Panc1 (cell line): ENCODE measurements around the gene UBD. TPM values are rescaled to one million over a fixed set of nuclear protein-coding genes. Genes with fewer than 3 reads are reported as not detected.

Experiments
- ATAC-seq: fragments of 200-7000 bp; cut with Tn5 transposase; 2 replicates; pipeline ENCODE4 v1.9.1; 2020; ENCODE audit warnings: mild to moderate bottlenecking, moderate library complexity
- BruUV-seq: library from RNA; stranded (reverse); fragments of 400-500 nt; replicated peaks from 2 replicates; lab custom pipeline; 2021; lab: Mats Ljungman, UMichigan
- CTCF ChIA-PET: fragments of 300-600 bp; sonication (Branson Sonifier 250); formaldehyde crosslinking; loops from one replicate; lab custom pipeline; 2022; ENCODE audit warnings: antibody characterized with exemption; lab: Charles Lee
- POLR2A ChIA-PET: fragments of 300-600 bp; sonication (Branson Sonifier 250); formaldehyde crosslinking; loops from one replicate; lab custom pipeline; 2022; ENCODE audit warnings: antibody characterized with exemption; lab: Charles Lee
- DNase-seq: peaks from one replicate; pipeline ENCODE4 v3.0.0-alpha.2; 2010; ENCODE audit warnings: low read depth, low spot score
- H3K27ac ChIP-seq: 2 replicates; pipeline ENCODE4 v1.5.1; 2011; ENCODE audit warnings: mild to moderate bottlenecking, low read length, inconsistent platforms
- H3K27me3 ChIP-seq: fragments of 200-500 bp; sonication (Bioruptor generic); 2 replicates; pipeline ENCODE4 v1.6.0; 2014; ENCODE audit warnings: low read length, inconsistent platforms; ENCODE audit not compliant: control insufficient read depth, insufficient read depth
- H3K36me3 ChIP-seq: fragments of 200-500 bp; sonication (Bioruptor generic); 2 replicates; pipeline ENCODE4 v1.5.1; 2014; ENCODE audit warnings: inconsistent platforms, mild to moderate bottlenecking, low read length, moderate library complexity; ENCODE audit not compliant: control insufficient read depth, insufficient read depth
- H3K4me1 ChIP-seq: 2 replicates; pipeline ENCODE4 v1.5.1; 2011; ENCODE audit warnings: inconsistent platforms, mild to moderate bottlenecking, low read length, moderate library complexity; ENCODE audit not compliant: control insufficient read depth, insufficient read depth
- H3K4me3 ChIP-seq, 2 experiments: 2 replicates each; pipeline ENCODE4 v1.5.1; 2011 to 2012; ENCODE audit warnings: low read depth in 2 of 2, low read length in 2 of 2, mild to moderate bottlenecking in 2 of 2, inconsistent platforms in 1 of 2, moderate library complexity in 1 of 2
- H3K9me3 ChIP-seq: fragments of 200-500 bp; sonication (Bioruptor generic); 2 replicates; pipeline ENCODE4 v1.5.1; 2014; ENCODE audit warnings: low read depth, mild to moderate bottlenecking, inconsistent platforms, low read length, moderate library complexity; ENCODE audit not compliant: control insufficient read depth, insufficient read depth
- POLR2AphosphoS5 ChIP-seq: IDR thresholded peaks from 2 replicates; pipeline ENCODE4 v1.6.1; 2012; ENCODE audit warnings: mild to moderate bottlenecking, low read depth, low read length, moderate library complexity
- SIN3A ChIP-seq: IDR thresholded peaks from 2 replicates; pipeline ENCODE4 v1.6.1; 2012; ENCODE audit warnings: low read depth, mild to moderate bottlenecking, low read length, moderate library complexity, borderline replicate concordance; ENCODE audit not compliant: insufficient read depth
- TCF7L2 ChIP-seq: IDR thresholded peaks from 2 replicates; pipeline ENCODE4 v1.6.1; 2011; ENCODE audit warnings: mild to moderate bottlenecking, low read depth, low read length, inconsistent platforms
- in situ Hi-C: cut with HindIII; loops from 2 replicates; pipeline ENCODE4 v1.10.0; 2016; ENCODE audit warnings: low sequenced_read_pairs, low pct_unique_long_range_greater_than_20kb
- intact Hi-C: fragments of 100-400 bp; cut with micrococcal nuclease; formaldehyde crosslinking; loops from one replicate; pipeline ENCODE4 v1.10.0; 2022; ENCODE audit not compliant: unreplicated experiment
- total RNA-seq: library from RNA; stranded (reverse); gene quantifications from one replicate; pipeline ENCODE4 v1.2.1, GENCODE V29; 2021; ENCODE audit not compliant: unreplicated experiment
- TF ChIP-seq, protein P1 (sequence below): fragments of 450-650 bp; IDR thresholded peaks from 2 replicates; pipeline ENCODE4 v1.5.1; 2017; ENCODE audit warnings: mild to moderate bottlenecking
- TF ChIP-seq, protein P2 (sequence below), 2 experiments: IDR thresholded peaks; 2 replicates each; pipeline ENCODE4 v1.6.1; 2011 to 2012; ENCODE audit warnings: low read depth in 2 of 2, control low read depth in 1 of 2, low read length in 1 of 2, mild to moderate bottlenecking in 1 of 2, moderate library complexity in 1 of 2; ENCODE audit not compliant: insufficient read depth in 1 of 2

UBD gene
- total RNA-seq, 1 experiment from 2014 or later: 0.54 TPM

DNA sequence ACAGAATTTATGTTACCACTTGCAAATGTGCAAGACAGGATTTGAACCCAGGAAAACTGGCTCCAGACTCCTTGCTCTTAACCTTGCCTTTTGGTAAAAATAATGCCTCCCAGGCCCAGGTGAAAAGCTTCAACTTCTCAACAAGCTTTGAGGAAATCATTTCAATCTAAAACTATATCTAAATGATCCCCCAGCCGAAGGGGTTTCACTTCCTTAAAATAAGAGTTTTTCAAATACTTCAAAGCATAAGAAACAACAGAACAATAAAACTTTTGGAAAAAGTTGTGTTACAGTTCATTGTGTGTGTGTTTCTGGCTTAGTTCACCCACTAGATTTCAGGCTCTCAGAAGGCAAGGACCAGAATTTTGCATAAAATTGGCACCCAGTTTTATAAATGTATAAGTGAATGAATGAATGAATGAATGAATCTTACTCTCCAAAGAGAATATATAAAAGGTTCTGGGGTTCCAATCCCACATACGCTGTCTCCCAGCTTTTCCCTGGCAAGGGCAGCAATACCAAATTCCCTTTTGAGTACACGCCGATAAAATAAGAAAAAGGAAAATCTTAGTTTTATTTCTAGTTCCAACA, 30.8 kb upstream of the UBD start:
- Histone ChIP-seq H3K9me3 (no peaks in the 10 kb centered on the region), H3K36me3 (no peaks in the 10 kb centered on the region), H3K4me3 (no peak overlapping the region), H3K27me3 (peaks cover 8% of the 10 kb centered on the region), H3K4me1 (no peaks in the 10 kb centered on the region), H3K27ac (no peak overlapping the region)
- ChIA-PET POLR2A (no interaction called here), CTCF (no interaction called here)
- DNase-seq (no peak), ATAC-seq (no peak)
- no TSS peak for BruUV-seq
- intact Hi-C loops (no loop called here), in situ Hi-C loops (no loop called here)
- TF ChIP-seq, protein P1, sequence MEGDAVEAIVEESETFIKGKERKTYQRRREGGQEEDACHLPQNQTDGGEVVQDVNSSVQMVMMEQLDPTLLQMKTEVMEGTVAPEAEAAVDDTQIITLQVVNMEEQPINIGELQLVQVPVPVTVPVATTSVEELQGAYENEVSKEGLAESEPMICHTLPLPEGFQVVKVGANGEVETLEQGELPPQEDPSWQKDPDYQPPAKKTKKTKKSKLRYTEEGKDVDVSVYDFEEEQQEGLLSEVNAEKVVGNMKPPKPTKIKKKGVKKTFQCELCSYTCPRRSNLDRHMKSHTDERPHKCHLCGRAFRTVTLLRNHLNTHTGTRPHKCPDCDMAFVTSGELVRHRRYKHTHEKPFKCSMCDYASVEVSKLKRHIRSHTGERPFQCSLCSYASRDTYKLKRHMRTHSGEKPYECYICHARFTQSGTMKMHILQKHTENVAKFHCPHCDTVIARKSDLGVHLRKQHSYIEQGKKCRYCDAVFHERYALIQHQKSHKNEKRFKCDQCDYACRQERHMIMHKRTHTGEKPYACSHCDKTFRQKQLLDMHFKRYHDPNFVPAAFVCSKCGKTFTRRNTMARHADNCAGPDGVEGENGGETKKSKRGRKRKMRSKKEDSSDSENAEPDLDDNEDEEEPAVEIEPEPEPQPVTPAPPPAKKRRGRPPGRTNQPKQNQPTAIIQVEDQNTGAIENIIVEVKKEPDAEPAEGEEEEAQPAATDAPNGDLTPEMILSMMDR: no peak
- TF ChIP-seq SIN3A (no peak), POLR2AphosphoS5 (no peak), TCF7L2 (no peak)
- TF ChIP-seq, protein P2, sequence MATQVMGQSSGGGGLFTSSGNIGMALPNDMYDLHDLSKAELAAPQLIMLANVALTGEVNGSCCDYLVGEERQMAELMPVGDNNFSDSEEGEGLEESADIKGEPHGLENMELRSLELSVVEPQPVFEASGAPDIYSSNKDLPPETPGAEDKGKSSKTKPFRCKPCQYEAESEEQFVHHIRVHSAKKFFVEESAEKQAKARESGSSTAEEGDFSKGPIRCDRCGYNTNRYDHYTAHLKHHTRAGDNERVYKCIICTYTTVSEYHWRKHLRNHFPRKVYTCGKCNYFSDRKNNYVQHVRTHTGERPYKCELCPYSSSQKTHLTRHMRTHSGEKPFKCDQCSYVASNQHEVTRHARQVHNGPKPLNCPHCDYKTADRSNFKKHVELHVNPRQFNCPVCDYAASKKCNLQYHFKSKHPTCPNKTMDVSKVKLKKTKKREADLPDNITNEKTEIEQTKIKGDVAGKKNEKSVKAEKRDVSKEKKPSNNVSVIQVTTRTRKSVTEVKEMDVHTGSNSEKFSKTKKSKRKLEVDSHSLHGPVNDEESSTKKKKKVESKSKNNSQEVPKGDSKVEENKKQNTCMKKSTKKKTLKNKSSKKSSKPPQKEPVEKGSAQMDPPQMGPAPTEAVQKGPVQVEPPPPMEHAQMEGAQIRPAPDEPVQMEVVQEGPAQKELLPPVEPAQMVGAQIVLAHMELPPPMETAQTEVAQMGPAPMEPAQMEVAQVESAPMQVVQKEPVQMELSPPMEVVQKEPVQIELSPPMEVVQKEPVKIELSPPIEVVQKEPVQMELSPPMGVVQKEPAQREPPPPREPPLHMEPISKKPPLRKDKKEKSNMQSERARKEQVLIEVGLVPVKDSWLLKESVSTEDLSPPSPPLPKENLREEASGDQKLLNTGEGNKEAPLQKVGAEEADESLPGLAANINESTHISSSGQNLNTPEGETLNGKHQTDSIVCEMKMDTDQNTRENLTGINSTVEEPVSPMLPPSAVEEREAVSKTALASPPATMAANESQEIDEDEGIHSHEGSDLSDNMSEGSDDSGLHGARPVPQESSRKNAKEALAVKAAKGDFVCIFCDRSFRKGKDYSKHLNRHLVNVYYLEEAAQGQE (IDR thresholded peaks at IDR 0.05; ENCODE audit: insufficient read depth in 1 of 2, low read depth in 2 of 2, low read length in 1 of 2): no peak

DNA sequence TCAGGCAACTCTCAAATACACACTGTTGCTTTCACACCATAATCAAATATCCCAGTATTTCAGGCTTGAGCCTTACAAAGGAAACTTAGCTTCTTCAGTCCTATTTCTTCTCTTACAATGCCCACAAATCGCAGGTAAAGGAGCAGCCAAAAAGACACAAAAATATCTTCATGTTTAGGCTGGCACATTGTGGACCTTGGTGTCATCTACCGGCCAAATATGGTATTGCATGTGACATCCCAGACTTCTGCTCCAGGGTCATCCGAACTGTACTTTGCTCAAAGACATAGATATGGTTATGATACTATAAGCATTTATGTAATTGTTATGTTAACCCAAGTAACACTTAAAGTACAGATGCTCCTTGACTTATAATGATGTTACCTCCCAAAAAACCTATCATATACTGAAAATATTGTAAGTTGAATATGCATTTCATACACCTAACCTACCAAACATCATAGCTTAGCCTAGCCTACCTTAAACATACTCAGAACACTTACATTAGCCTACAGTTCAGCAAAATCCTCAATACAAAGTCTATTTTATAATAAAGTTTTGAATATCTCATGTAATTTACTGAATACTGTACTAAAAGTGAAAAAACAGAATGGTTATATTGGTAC, 30.0 kb upstream of the UBD start:
- Histone ChIP-seq H3K9me3 (no peaks in the 10 kb centered on the region), H3K4me1 (no peaks in the 10 kb centered on the region), H3K36me3 (no peaks in the 10 kb centered on the region), H3K27me3 (peaks cover 12% of the 10 kb centered on the region), H3K4me3 (no peak overlapping the region), H3K27ac (no peak overlapping the region)
- ATAC-seq: peak; percentile 85
- intact Hi-C loops (loop anchor here (10.0 kb wide), 1 partner anchor 565 kb away; no protein-coding TSS in a partner anchor), in situ Hi-C loops (no loop called here)
- BruUV-seq: no TSS peak
- no peak for TF ChIP-seq TCF7L2
- TF ChIP-seq, protein P1: peak; percentile 94
- ChIA-PET CTCF (no interaction called here), POLR2A (interaction anchor here (0.6 kb wide), 1 partner anchor 118 kb away, joined by 3 read pairs; no protein-coding TSS in a partner anchor)
- DNase-seq: peak; percentile 67
